ENCODE data around the gene CWH43.

- TF ChIP-seq ZNF264 (CRISPR knock-in tag; IDR thresholded peaks at IDR 0.05): no peak
- no peak for TF ChIP-seq CREB1 (IDR thresholded peaks at IDR 0.05)
- TF ChIP-seq CREB1 (CRISPR knock-in tag; IDR thresholded peaks at IDR 0.05): no peak
- TF ChIP-seq KMT2A (CRISPR knock-in tag; IDR thresholded peaks at IDR 0.05): no peak
- no peak for TF ChIP-seq SAFB2 (CRISPR knock-in tag; IDR thresholded peaks at IDR 0.05; ENCODE audit: borderline replicate concordance, low read depth)
- no peak for TF ChIP-seq KLF13 (CRISPR knock-in tag; IDR thresholded peaks at IDR 0.05)
- no peak for TF ChIP-seq SNRNP70 (IDR thresholded peaks at IDR 0.05; ENCODE audit: low read depth, low read length)
- no peak for TF ChIP-seq ATF3 (CRISPR knock-in tag; IDR thresholded peaks at IDR 0.05)
- TF ChIP-seq ZBTB33 (CRISPR knock-in tag; IDR thresholded peaks at IDR 0.05): no peak
- TF ChIP-seq CBX1 (IDR thresholded peaks at IDR 0.05; ENCODE audit: low read depth): no peak
- TF ChIP-seq EZH2 (conservative IDR thresholded peaks at IDR 0.05; ENCODE audit: low read depth, low read length): no peak
- no peak for TF ChIP-seq POLR2A (IDR thresholded peaks at IDR 0.05; ENCODE audit: insufficient read depth in 1 of 2, low read depth in 2 of 2, low read length in 2 of 2)
- no peak for TF ChIP-seq ZNF629 (CRISPR knock-in tag; conservative IDR thresholded peaks at IDR 0.05)
- no peak for TF ChIP-seq YY1 (IDR thresholded peaks at IDR 0.05; ENCODE audit: insufficient read depth, insufficient replicate concordance, low read depth, low read length)
Measured at GRCh38 chr4:48938831-48939230, 47.2 kb upstream of the CWH43 start.

Data from HepG2 (cell line).